ENCODE results near the gene MYPN.

GRCh38 chr10:68067508-68067907 lies 41.8 kb upstream of the MYPN start:
- no peak for TF ChIP-seq POLR2AphosphoS5 (IDR thresholded peaks at IDR 0.05; ENCODE audit: low read depth, low read length)
- TF ChIP-seq TAF1 (IDR thresholded peaks at IDR 0.05; ENCODE audit: borderline replicate concordance, insufficient read depth, low read length), result no peak
- no peak for TF ChIP-seq REST (IDR thresholded peaks at IDR 0.05; ENCODE audit: insufficient read depth in 1 of 2, low read depth in 2 of 2, low read length in 2 of 2)
- TF ChIP-seq SIN3A (IDR thresholded peaks at IDR 0.05; ENCODE audit: borderline replicate concordance, insufficient read depth, low read length), result no peak
